HL-60/S4 treated with retinoic acid at 250 ng/mL for 4 days and 3 days (cell line): ENCODE results near the gene B3GALNT2.
"Not testable (repeated sequence)": the region's sequence is repeated elsewhere in the genome, so short reads cannot be mapped to it uniquely, and the experiment has no call there.

ENCODE experiments used
- in situ Hi-C: fragments of 300-500 bp; cut with MboI; formaldehyde crosslinking; loops from 2 replicates; pipeline ENCODE4 v1.7.0; 2022; ENCODE audit warnings: low sequenced_read_pairs

B3GALNT2 gene

GRCh38 chr1:235504122-235504493 lies at the start of gene B3GALNT2:
TSS of gene B3GALNT2 (minus strand) at chr1:235504452. CDS start at chr1:235504252, 200 bp downstream.
- in situ Hi-C loops = loop anchor here (25.0 kb wide), 1 partner anchor 483 kb away; no protein-coding TSS in a partner anchor

GRCh38 chr1:235553112-235553551 lies 48.9 kb upstream of the B3GALNT2 start:
- in situ Hi-C loops = no loop called here

GRCh38 chr1:235552146-235552716 lies 48.0 kb upstream of the B3GALNT2 start:
- in situ Hi-C loops = no loop called here

- in situ Hi-C loops = no loop called here
Observed at GRCh38 chr1:235549351-235550139, 45.3 kb upstream of the B3GALNT2 start.

- in situ Hi-C loops = not testable (repeated sequence)
Observed at GRCh38 chr1:235546369-235547155, 42.3 kb upstream of the B3GALNT2 start.

GRCh38 chr1:235545292-235545930 lies 41.2 kb upstream of the B3GALNT2 start:
- in situ Hi-C loops = no loop called here

- in situ Hi-C loops = not testable (repeated sequence)
Observed at GRCh38 chr1:235542845-235543244, 38.6 kb upstream of the B3GALNT2 start.

GRCh38 chr1:235533476-235534168 lies 29.4 kb upstream of the B3GALNT2 start:
- in situ Hi-C loops = no loop called here

GRCh38 chr1:235532360-235532759 lies 28.1 kb upstream of the B3GALNT2 start:
- in situ Hi-C loops = no loop called here

- in situ Hi-C loops = no loop called here
Observed at GRCh38 chr1:235527196-235527814, 23.1 kb upstream of the B3GALNT2 start.

GRCh38 chr1:235525314-235525713 lies 21.1 kb upstream of the B3GALNT2 start:
- in situ Hi-C loops = no loop called here

- in situ Hi-C loops = loop anchor here (10.0 to 25.0 kb wide), 2 partner anchors 158 to 470 kb away; no protein-coding TSS in a partner anchor
Observed at GRCh38 chr1:235516862-235517446, 12.7 kb upstream of the B3GALNT2 start.

- in situ Hi-C loops = loop anchor here (10.0 to 25.0 kb wide), 2 partner anchors 159 to 471 kb away; no protein-coding TSS in a partner anchor
Observed at GRCh38 chr1:235515844-235516512, 11.7 kb upstream of the B3GALNT2 start.

GRCh38 chr1:235513495-235514366 lies 9.5 kb upstream of the B3GALNT2 start:
- in situ Hi-C loops = loop anchor here (10.0 to 25.0 kb wide), 2 partner anchors 161 to 474 kb away; no protein-coding TSS in a partner anchor

- in situ Hi-C loops = loop anchor here (10.0 to 25.0 kb wide), 2 partner anchors 163 to 476 kb away; no protein-coding TSS in a partner anchor
Observed at GRCh38 chr1:235511470-235512240, 7.4 kb upstream of the B3GALNT2 start.

- in situ Hi-C loops = loop anchor here (10.0 to 25.0 kb wide), 2 partner anchors 164 to 476 kb away; no protein-coding TSS in a partner anchor
Observed at GRCh38 chr1:235510823-235511222, 6.6 kb upstream of the B3GALNT2 start.

GRCh38 chr1:235507623-235508022 lies 3.4 kb upstream of the B3GALNT2 start:
- in situ Hi-C loops = loop anchor here (25.0 kb wide), 1 partner anchor 480 kb away; no protein-coding TSS in a partner anchor
